HG02623 (cell line): Measurements from ENCODE around the gene FARS2.
A peak's percentile ranks its signal among the peaks of the same experiment; 100 is the strongest.

Experiments
- ATAC-seq: cut with Tn5 transposase; IDR thresholded peaks from one replicate; pipeline ENCODE4 v1.9.1; 2021; ENCODE audit warnings: moderate library complexity; ENCODE audit not compliant: unreplicated experiment

Gene FARS2

DNA sequence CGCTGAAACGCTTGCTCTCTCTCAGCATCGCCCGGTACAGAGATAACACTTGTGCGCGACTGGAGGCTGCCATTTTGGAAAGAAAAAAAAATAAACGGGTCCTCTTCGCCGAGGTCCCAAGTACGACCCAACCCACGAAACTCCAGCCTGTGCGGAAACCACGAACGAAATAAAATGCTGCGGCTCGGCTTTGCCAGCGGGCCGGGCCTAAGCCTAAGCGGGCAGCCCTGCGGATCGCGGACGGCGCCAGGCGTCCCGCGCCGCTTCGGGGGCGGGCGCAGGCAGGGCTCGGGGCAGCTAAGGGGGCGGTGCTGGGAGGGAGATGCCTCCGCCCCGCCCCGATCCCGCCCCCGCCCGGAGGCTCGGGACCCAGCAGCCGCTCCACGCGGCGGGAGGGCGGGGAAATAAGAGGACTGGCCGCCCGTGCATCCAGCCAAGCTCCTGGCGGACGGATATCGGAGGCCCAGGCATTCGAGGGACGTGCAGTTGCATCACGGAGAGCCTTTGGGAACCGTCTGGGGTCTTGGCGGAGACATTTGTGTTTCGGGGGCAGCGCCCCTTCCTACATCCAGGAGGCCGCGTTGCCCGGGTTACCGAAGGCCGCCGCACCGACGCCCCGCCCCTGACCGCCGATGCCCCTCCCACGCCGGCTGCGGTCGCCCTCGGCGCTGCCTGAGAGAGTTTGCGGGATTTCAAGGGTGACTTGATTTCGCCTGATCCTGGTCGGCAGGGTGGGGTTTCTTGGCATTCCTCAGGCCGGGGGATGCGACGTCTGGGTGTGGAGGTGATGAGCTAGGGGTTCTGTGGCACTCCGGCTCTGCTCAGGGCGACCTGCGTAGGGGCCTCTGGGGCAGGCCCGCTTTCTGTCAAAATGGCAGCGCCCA lies at the start of gene FARS2, which contains the start of gene LYRM4:
Gene FARS2, plus strand, starts transcription at position 853 of the 884 bp plus-strand sequence.
Gene LYRM4, minus strand, starts transcription at position 290 of the 884 bp plus-strand sequence. Its CDS starts 217 bp downstream, at position 73.
- ATAC-seq, result peak; percentile 73

DNA sequence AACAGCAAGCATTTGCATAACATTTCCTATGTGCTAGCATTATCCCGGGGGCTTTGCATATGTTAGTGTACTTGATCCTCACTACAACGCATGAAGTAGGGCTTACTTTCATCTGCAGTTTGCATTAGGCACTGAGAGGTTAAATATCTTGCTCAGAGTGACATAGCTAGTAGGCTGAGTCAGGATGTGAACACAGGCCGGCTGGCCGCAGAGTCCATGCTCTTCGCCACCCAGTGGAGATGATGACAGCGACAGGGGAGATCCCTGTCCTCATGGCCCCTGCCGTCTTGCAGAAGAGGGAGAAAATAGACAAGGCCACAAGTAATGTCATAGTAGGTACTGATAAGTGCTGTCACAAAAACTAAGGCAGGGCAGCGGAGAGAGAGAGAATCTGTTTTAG lies 47.5 kb upstream of the FARS2 start:
- no peak for ATAC-seq

DNA sequence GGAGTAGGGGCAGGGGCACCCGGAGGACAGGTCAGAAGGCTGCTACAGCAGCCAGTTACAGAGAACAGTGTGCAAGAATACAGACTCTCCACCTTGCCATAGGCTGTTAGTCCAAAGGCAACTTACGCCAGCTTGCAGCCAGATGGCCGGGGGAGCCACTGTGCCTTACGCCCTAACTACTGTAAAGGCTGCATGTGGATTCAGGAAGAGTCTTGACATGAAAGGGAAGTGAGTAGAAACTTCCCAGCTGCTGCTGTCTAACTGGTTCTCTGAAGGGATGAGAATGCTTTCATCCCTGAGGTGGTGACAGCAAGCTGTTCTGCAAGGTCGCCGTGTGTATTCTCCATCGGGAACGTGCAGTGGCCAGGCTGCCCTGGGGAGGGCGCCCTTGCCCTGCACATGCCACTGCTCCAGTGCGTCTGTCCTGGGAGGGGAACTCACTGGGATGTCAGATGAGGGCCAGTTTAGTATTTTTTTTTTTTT lies 46.7 kb upstream of the FARS2 start:
- no peak for ATAC-seq

DNA sequence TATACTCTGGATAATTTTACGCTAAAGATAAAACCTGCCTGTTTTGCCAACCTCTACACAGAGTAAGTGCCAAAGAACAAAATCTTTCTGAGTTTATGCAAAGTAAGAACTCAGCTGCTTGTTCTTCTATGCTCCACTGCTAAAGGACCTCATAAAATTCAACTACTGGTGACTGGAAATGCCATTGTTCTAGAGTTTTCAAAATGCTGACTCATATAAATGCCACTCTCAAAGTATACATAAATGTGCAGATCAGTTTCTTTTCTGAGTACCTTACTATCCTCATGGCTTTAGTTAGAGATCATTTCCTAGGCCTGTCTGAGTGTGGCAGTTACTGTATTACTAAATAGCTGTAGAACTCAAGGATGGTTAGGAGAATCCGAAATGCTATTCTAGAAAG lies 46.2 kb upstream of the FARS2 start:
- ATAC-seq, result no peak

DNA sequence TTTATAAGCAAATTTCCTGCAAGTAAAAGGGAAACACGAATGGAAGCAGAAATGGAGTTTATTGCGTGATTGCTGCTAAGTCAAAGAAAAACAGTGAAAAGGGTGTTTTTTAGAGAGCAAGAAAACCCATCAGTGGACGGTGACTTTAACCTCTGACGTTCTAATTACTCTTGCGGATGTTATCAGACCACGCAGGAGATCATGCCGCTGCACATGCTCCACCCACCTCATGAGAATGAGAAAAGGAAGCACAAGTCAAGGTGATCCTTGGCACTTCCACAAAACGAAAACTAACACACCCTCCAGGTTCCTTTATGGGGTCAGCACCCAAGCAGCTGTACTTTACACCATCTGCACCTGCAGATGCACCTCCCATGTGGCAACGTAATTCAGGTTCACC lies 45.5 kb upstream of the FARS2 start:
- no peak for ATAC-seq

DNA sequence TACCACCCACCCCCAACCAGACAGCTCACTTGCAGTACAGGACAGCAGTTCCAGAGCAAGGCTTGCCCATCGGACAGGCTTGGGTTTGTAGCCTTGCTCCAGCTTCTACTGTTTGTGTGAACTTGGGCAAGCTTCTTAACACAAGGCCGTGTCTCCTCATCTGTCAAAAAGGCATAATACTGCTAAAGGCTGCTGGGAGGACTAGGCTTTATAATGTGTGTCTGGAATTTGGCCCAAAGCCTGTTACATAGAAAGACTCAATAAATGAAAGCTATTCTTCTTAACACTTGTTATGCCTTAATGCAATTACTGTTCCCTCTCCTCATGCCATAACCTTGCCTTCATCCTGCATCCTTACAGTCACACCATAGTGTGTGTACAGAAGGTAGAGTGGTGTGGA lies 44.0 kb upstream of the FARS2 start:
- ATAC-seq, result no peak

DNA sequence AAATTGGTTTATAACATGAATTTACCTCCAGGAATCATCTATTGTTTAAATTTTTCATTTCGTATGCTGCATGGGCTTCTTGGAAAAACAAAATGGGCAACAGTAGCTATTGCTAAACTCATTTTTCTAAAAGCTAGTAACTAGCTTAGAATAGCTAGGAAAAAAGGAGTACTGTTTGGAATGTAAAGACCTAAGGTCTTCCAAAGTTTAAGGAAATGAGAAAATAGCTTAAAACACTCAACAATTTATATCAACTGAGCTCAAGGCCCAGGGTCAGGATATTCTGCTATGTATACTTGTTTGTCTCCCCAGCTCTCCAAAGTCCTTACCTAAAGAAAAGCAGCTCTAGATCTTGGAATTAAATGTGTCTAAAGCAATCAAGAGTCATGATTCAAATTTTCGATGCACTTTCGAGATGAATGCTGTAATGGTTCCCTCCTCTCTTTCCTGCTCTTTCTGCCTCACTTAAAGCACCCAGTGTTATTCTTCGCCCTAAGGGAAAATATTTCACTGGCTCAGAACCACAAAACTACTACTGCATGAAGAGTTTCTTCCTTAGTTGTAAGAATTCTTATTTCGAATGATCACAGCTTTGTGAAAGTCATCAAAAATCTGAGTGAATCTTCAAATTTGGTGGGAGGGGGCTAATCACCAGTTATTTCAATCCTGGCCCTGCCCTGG lies 42.2 kb upstream of the FARS2 start:
- no peak for ATAC-seq

DNA sequence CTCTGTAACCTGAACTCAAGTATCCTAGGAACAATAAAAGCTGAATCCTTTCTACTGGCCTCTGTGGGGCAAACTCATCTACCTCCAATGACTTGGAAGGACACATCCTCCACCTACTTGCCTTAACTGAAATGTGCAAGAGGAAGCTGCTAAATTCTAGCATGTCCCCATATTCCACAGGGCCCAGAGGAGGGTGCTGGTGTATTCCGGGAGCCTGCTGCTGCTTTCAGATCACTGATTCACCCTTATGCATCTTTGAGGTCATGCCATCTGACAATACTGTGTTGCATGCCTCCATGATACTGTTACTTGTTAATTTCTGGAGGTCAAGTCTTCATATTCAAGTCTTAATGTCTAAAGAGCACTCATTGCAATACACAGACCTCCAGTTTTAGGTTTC lies 40.9 kb upstream of the FARS2 start:
- no peak for ATAC-seq

DNA sequence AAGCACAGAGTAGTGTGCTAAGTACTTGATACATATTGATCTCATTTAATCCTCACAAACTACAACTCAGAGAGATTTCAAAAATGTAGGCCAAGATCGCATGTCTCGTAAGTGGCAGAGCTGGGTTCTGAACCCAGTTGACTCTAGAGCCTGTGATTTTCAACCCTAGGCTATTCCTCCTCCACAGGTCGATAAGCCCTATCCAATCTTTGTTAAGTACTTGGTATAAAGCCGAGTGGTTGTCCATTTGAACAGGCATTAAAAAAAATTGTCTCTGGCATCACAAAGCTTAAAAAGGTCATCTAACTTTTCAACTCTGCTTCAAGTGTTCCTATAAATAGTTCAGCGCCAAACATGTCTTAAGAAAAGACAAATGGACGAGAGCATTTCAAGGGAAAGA lies 38.0 kb upstream of the FARS2 start:
- ATAC-seq, result no peak

DNA sequence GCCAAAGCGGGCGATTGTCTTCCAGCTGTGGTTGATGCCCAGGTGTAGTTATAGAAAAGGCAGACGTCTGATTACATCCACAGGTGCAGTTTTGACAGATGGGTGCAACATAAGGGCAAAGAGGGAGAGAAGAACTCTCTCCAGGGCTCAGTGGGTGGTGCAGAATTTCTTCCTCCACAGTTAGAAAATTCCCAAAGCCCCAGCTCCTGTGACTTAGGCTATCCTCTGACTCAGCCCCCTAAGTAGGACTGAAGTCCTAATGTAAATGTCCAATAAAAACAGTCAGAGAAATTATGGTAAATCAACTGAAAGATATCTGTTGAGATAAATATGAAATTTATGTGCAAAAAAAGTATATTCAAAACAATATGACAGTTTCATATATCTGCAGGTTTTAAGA lies 32.0 kb upstream of the FARS2 start:
- no peak for ATAC-seq

DNA sequence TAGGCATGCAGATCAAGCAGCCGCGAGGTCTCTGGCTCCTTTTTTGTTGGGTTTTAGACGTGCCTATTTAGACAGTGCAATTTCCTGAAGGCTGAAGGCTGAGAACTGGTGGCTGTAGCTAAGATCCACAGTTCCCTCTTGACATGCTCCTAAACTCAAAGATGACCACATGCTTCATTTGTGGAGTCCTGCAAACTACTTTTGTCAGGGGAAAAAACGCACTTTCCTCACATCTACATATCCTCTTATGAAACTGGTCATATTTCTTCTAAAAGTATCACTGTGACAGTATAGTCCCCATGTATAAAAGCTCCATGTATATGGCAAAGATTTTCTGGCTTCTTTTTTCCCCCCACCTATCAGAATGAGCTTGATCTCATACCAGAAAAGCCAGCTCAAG lies 31.2 kb upstream of the FARS2 start:
- ATAC-seq, result no peak

DNA sequence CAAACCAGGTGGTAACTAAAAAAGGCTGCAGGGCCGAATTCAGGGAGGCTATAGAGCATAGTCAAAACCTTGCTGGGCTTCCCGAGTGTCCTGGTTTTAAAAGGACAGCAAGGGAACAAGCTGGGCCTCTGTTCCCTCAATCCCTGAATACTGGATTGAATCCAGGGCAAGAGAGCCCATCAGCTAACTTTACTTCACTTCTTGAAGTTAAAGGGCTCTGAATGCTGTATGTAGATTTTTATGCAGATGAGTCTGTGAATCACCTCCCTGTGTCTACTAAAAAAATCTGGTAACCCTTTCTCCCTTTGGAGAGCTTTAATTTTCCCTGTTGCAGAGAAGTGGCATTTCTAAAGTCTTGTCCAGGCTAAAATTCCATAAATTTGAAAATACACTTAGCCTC lies 30.0 kb upstream of the FARS2 start:
- ATAC-seq, result no peak

DNA sequence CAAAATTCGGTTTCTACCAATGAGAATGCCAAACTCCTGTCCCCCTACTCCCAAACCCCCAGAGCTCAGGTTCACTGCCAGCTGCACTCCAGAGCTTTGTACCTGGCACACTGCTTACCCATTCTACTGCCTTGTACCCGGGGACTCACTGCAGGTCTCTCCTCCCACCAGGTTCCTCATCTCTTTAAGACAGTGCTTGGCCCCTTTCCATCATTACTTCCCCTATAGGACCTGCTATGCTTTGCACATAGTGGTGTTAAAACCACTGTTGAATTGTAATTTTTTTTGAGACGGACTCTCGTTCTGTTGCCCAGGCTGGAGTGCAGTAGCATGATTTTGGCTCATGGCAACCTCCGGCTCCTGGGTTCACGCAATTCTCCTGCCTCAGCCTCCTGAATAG lies 26.4 kb upstream of the FARS2 start:
- no peak for ATAC-seq

DNA sequence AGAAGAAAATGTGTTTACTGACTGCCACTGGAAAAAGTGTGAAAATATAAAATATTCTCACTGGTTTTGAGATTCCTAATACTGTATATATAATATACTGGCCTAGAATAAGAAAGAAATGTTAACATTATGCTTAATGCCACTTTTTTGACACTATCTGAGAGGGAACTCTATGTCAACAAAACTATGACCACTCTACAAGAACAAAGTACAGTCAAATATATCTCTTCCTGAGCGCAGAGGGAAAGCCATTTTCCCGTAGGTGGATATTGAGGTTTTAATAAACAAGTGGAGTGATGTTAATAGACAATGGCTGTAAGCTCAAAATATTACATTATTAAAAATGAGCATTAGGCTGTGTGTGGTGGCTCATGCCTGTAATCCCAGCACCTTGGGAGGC lies 25.5 kb upstream of the FARS2 start:
- ATAC-seq, result no peak

DNA sequence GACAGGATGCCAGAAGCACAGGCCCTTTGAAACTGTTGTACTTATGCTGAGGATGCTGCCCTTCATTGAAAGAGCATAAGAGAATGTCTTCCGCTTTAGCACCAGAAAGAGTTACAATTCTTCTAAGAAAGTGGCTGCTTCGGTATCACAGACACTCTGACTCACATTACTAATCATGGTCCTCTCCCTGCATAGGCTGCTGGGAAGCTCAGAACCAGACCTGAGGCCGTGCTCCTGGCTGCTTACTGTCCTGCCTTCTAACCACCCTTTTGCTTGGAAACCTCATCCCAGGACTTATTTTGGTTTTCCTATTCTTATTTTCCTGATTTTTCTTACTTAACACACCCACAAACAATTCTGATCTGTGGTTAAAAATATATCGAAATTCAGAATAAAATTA lies 23.5 kb upstream of the FARS2 start:
- ATAC-seq, result no peak

DNA sequence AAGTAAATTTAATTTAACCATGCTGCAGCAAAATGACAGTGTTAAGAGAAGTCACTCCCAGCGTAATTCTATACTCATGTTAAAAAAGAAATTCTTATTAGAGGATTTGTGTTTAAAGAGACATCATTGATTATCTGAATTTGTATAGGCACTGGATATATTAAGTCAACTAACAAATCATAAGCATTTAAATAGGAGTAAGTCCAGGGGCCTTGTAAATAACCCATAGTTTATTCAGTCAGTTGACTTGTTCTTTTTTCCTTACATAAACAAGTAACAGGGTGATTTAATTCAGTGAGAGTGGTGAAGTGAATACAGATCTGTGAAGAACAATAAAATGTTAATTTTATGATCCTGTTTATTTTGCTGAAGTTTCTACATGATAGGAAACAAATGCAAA lies 23.0 kb upstream of the FARS2 start:
- ATAC-seq, result no peak

DNA sequence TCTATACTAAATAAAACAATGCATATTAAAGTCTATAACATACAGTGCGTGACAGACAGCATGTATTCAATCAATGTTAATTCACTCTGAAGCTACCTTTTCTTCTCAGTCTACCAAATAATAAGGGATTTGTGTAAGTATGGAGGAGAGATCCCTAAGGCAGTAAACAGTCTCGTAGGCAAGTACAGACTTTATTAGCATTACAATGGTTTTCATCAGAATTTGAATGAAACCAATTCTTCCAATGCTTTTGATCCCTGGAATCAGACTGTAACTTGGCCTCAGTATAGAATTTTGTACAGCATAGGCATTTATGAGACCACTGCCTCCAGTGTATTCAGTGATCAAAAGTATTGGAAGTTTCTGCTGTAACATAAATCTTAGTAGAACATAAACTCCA lies 20.1 kb upstream of the FARS2 start:
- ATAC-seq, result no peak

DNA sequence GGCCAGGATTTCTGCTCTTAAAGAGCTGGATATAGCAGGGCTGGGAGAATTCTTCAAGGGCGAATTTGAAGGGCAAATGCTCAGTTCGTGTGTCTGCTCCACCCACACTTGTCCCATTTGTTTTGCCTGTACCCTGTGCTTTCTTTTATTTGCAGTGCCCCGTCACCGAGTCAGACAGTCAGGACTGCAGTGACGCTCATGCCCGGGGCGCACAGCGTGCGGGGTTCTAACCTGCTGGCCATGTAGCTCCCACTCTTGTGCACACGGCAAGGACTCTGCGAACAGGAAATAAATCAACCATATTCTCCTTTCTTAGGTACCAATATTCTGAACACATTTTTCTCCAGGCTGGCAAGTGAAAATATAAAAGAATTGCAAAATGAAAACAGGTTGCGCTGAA lies 18.2 kb upstream of the FARS2 start:
- no peak for ATAC-seq

DNA sequence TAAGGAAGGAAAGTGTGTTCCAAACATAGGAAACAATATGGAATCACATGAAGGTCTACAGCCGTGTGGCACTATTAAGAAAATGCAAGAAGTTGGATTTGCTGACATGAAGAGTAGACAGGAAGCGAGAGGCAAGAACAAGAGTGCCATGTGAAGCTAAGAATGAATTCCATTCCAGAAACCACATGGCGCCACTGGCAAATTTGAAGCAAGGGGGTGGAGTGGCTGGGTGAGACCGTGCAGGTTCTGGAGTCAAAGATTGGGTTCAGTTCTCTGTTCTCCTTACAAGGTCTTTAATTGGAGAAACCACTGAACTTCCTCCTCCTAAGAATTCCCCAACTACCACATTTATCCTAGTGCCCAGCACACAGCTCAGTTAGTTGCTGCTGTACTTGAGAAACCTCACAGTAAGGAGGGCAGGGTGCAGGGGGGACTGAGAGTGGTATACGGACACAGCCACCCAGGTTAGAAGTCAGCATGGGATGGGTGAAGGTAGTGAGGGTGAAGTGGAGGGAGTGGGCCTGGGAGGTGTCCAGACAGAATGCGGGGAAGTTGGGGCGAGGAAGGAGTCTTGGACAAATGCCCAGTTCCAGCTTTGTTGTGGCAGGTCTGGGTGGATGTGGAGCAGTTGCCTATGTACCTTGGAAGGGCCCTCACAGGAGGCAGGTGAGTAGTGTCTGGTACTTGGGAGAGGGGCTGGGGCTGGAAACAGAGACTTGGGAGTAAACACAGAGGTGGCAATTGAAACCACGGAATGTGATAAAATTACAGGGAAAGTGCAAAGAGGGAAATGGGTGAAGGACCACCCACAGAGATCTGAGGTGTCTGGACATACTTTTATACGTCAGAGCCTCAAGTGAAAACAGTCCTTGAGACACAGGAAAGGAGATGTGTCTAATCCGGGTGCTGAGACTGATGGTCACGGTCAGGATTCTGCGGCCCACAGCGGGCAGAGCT lies 14.9 kb upstream of the FARS2 start:
- no peak for ATAC-seq

DNA sequence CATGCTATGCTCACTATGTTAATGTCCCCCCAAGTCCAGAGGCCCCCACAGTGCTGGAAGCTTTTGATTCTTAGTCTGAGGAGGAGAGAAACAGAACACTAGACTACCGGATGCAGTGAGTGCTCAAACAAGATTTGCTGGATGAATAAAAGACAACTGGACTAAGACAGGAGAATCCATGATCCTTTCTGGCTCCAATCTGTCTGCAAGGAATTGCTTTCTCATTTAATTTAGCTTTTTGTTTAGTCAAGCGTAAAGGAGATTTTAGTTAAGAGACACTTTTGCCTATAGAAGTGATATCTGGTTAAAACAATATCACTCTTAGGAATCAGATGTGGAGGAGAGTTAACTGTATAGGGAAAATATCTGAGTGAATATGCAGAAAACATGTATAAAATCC lies 14.1 kb upstream of the FARS2 start:
- ATAC-seq, result no peak
